ENCODE results near the gene PA2G4. TPM values are rescaled to one million over a fixed set of nuclear protein-coding genes. Genes with fewer than 3 reads are reported as not detected.

PA2G4 gene
- total RNA-seq, 2 donors from 2014 or later: 128 to 161 TPM

GRCh38 chr12:56110571-56110970 is 6.2 kb downstream of the PA2G4 start:
- Histone ChIP-seq H3K9me3 (ENCODE audit: control insufficient read depth, low read length) (no peaks in the 10 kb centered on the region), H3K4me3 (ENCODE audit: low read length) (no peak overlapping the region), H3K4me1 (ENCODE audit: control insufficient read depth, insufficient read depth, low read length) (no peaks in the 10 kb centered on the region), H3K36me3 (ENCODE audit: control insufficient read depth, insufficient read depth, low read length) (peaks cover 82% of the 10 kb centered on the region), H3K9ac (ENCODE audit: extremely low read depth, low read length, poor library complexity, severe bottlenecking) (no peak overlapping the region), H3K27ac (ENCODE audit: low read depth, low read length) (no peak overlapping the region), H3K27me3 (ENCODE audit: control insufficient read depth, insufficient read depth, low read length, poor library complexity, severe bottlenecking) (no peaks in the 10 kb centered on the region)
- H3K27ac Mint-ChIP-seq: no peak overlapping the region
- H3K36me3 Mint-ChIP-seq (ENCODE audit: low read depth): peaks cover 72% of the 10 kb centered on the region
- no peak for DNase-seq
- H3K27me3 Mint-ChIP-seq (ENCODE audit: insufficient read depth): no peaks in the 10 kb centered on the region
- no peak overlapping the region for H3K4me3 Mint-ChIP-seq
- no peak for TF ChIP-seq CTCF (conservative IDR thresholded peaks at IDR 0.05)
- no peaks in the 10 kb centered on the region for H3K9me3 Mint-ChIP-seq
- peaks cover 18% of the 10 kb centered on the region for H3K4me1 Mint-ChIP-seq
- WGBS, 2 experiments (ENCODE audit: insufficient coverage in 1 of 2, insufficient read length in 1 of 2): 92 to 100% methylated on average over 4 to 5 of the region's 5 CpGs

DNA sequence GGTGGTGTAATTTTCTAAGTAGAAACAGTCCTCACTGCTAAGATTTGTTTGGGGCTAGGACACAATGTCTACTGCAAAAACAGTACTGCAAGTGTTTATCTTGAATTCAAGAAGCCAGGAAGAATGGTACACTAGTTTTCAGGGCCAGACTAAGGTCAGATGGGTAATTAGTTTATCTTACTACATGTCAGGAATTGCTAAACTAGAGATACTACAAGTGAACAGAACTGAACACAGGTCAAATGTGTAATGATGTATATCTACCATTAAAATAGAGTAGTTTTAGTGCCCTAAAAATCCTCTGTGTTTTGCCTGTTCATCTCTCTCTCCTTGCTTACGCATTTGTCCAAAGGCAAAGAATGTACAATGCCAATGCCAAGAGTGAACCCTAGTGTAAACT is 9.7 kb downstream of the PA2G4 start:
- Histone ChIP-seq H3K4me1 (ENCODE audit: control insufficient read depth, insufficient read depth, low read length) (peaks cover 3% of the 10 kb centered on the region), H3K36me3 (ENCODE audit: control insufficient read depth, insufficient read depth, low read length) (peaks cover 58% of the 10 kb centered on the region), H3K27ac (ENCODE audit: low read depth, low read length) (no peak overlapping the region), H3K9me3 (ENCODE audit: control insufficient read depth, low read length) (no peaks in the 10 kb centered on the region), H3K27me3 (ENCODE audit: control insufficient read depth, insufficient read depth, low read length, poor library complexity, severe bottlenecking) (no peaks in the 10 kb centered on the region), H3K4me3 (ENCODE audit: low read length) (no peak overlapping the region), H3K9ac (ENCODE audit: extremely low read depth, low read length, poor library complexity, severe bottlenecking) (no peak overlapping the region)
- no peak for TF ChIP-seq CTCF (conservative IDR thresholded peaks at IDR 0.05)
- Mint-ChIP-seq H3K36me3 (ENCODE audit: low read depth) (peaks cover 61% of the 10 kb centered on the region), H3K27ac (no peak overlapping the region), H3K4me3 (no peak overlapping the region), H3K9me3 (no peaks in the 10 kb centered on the region), H3K27me3 (ENCODE audit: insufficient read depth) (no peaks in the 10 kb centered on the region), H3K4me1 (peaks cover 13% of the 10 kb centered on the region)
- WGBS, 2 experiments (ENCODE audit: insufficient coverage in 1 of 2, insufficient read length in 1 of 2): 83 to 100% methylated on average over 1 of the region's 1 CpG
- no peak for DNase-seq

- Histone ChIP-seq H3K9ac (ENCODE audit: extremely low read depth, low read length, poor library complexity, severe bottlenecking) (peak overlapping the region; percentile 97), H3K4me3 (ENCODE audit: low read length) (peak overlapping the region; percentile 93), H3K27me3 (ENCODE audit: control insufficient read depth, insufficient read depth, low read length, poor library complexity, severe bottlenecking) (no peaks in the 10 kb centered on the region), H3K27ac (ENCODE audit: low read depth, low read length) (no peak overlapping the region), H3K4me1 (ENCODE audit: control insufficient read depth, insufficient read depth, low read length) (peaks cover 5% of the 10 kb centered on the region), H3K36me3 (ENCODE audit: control insufficient read depth, insufficient read depth, low read length) (peaks cover 50% of the 10 kb centered on the region), H3K9me3 (ENCODE audit: control insufficient read depth, low read length) (no peaks in the 10 kb centered on the region)
- Mint-ChIP-seq H3K36me3 (ENCODE audit: low read depth) (peaks cover 53% of the 10 kb centered on the region), H3K9me3 (no peaks in the 10 kb centered on the region), H3K27me3 (ENCODE audit: insufficient read depth) (no peaks in the 10 kb centered on the region), H3K4me3 (peak overlapping the region; percentile 96), H3K4me1 (peaks cover 19% of the 10 kb centered on the region), H3K27ac (peak overlapping the region; percentile 100)
- DNase-seq: peak; percentile 75
- TF ChIP-seq CTCF (conservative IDR thresholded peaks at IDR 0.05): no peak
- WGBS, 2 experiments (ENCODE audit: insufficient coverage in 1 of 2, insufficient read length in 1 of 2): 63 to 89% methylated on average over 10 of the region's 10 CpGs
Measured at GRCh38 chr12:56115329-56115728, 11.0 kb downstream of the PA2G4 start.
